Right cardiac atrium (tissue), 5 donors: Measurements from ENCODE around the gene PGF. TPM values are rescaled to one million over a fixed set of nuclear protein-coding genes. Genes with fewer than 3 reads are reported as not detected.
A peak's percentile ranks its signal among the peaks of the same experiment; 100 is the strongest.
"Not testable (repeated sequence)": the region's sequence is repeated elsewhere in the genome, so short reads cannot be mapped to it uniquely, and the experiment has no call there.

Experiments used
- ATAC-seq, 2 donors: fragments of 200-7000 bp; cut with Tn5 transposase; one replicate each; pipeline versions ENCODE4 v1.8.0 to v1.9.1; 2020; ENCODE audit warnings: moderate library complexity in 2 of 2, mild to moderate bottlenecking in 1 of 2
- DNase-seq, 3 donors: peaks; one replicate each; pipeline ENCODE4 v3.0.0-alpha.2; 2020
- H3K27ac ChIP-seq: one replicate; pipeline ENCODE4 v1.5.1; 2013; ENCODE audit warnings: mild to moderate bottlenecking, low read length, control low read depth, moderate library complexity
- H3K27me3 ChIP-seq: one replicate; pipeline ENCODE4 v1.6.1; 2013; ENCODE audit not compliant: control insufficient read depth, insufficient read depth
- H3K4me1 ChIP-seq: one replicate; pipeline ENCODE4 v1.6.1; 2013; ENCODE audit warnings: low read length; ENCODE audit not compliant: control insufficient read depth, insufficient read depth
- H3K4me3 ChIP-seq: one replicate; pipeline ENCODE4 v1.5.1; 2013; ENCODE audit warnings: low read length, control low read depth
- H3K9me3 ChIP-seq: one replicate; pipeline ENCODE4 v1.6.1; 2013; ENCODE audit warnings: low read length; ENCODE audit not compliant: control insufficient read depth
- WGBS: extraction: QIAGEN DNeasy Blood & Tissue Kit; methylation state at CpG from one replicate; pipeline ENCODE4 v1.1.7; 2013; 5-methylcytosine and 5-hydroxymethylcytosine counted together
- intact Hi-C, 4 donors: fragments of 100-400 bp; cut with DNase I; formaldehyde crosslinking; loops; one replicate each; pipeline versions ENCODE4 v1.11.0 to v1.14.0; 2022 to 2023
- polyA plus RNA-seq: library from polyadenylated mRNA; stranded (reverse); fragments of 200-250 nt; gene quantifications from one replicate; pipeline ENCODE4 v1.2.3, GENCODE V29; 2013
- total RNA-seq, 4 donors: library from RNA; stranded (reverse); fragmentation: NEBNext Ultra II Directional; extraction: Animal tissue kit (Norgen Biotek cat#: 25700); gene quantifications; one replicate each; pipeline ENCODE4 v1.2.1, GENCODE V29; 2021
- donor health status: healthy with polysubstance abuse.
- donor health status: DM: no; HTN: yes; CAD: no.
- donor health status: DM: no; HTN: no; CAD: no.
- donor health status: DM: no; HTN: yes; CAD: no; lungs with severe emphysema.
- donor health status: DM: yes; HTN: yes; CAD: no.

PGF gene
- total and polyA plus RNA-seq, 5 donors, result 2.9 to 5.9 (median 4.2) TPM

GRCh38 chr14:74938531-74939495 lies 16.6 kb downstream of the PGF start:
- Histone ChIP-seq H3K27me3 (no peaks in the 10 kb centered on the region), H3K9me3 (no peaks in the 10 kb centered on the region), H3K27ac (peak overlapping the region; percentile 69), H3K4me1 (peaks cover 36% of the 10 kb centered on the region), H3K4me3 (no peak overlapping the region)
- ATAC-seq (no peak), DNase-seq (peak in 2 of 3 donors; percentile 36 to 43)
- WGBS, result 93% methylated on average over 10 of the region's 10 CpGs
- intact Hi-C loops, result no loop called here

- Histone ChIP-seq H3K4me1 (peaks cover 34% of the 10 kb centered on the region), H3K27ac (no peak overlapping the region), H3K4me3 (no peak overlapping the region), H3K27me3 (no peaks in the 10 kb centered on the region), H3K9me3 (no peaks in the 10 kb centered on the region)
- 97% methylated on average over 2 of the region's 2 CpGs for WGBS
- ATAC-seq (no peak), DNase-seq (no peak)
- intact Hi-C loops, result no loop called here
Observed at GRCh38 chr14:74937171-74937570, 18.2 kb downstream of the PGF start.

GRCh38 chr14:74936731-74937130 lies 18.7 kb downstream of the PGF start:
- intact Hi-C loops, result no loop called here
- Histone ChIP-seq H3K4me1 (peaks cover 32% of the 10 kb centered on the region), H3K27ac (no peak overlapping the region), H3K27me3 (no peaks in the 10 kb centered on the region), H3K9me3 (no peaks in the 10 kb centered on the region), H3K4me3 (no peak overlapping the region)
- no peak for DNase-seq
- ATAC-seq, result no peak
- WGBS, result 93% methylated on average over 8 of the region's 8 CpGs

- peak in 1 of 3 donors; percentile 30 for DNase-seq
- Histone ChIP-seq H3K4me1 (peaks cover 26% of the 10 kb centered on the region), H3K27ac (no peak overlapping the region), H3K4me3 (no peak overlapping the region), H3K9me3 (no peaks in the 10 kb centered on the region), H3K27me3 (no peaks in the 10 kb centered on the region)
- WGBS, result 93% methylated on average over 11 of the region's 11 CpGs
- no peak for ATAC-seq
- intact Hi-C loops, result no loop called here
Observed at GRCh38 chr14:74936151-74936550, 19.2 kb downstream of the PGF start.

GRCh38 chr14:74935360-74935680 lies 20.1 kb downstream of the PGF start:
- DNase-seq, result peak in 2 of 3 donors; percentile 65 to 69
- WGBS, result 54% methylated on average over 9 of the region's 9 CpGs
- intact Hi-C loops, result no loop called here
- H3K9me3 ChIP-seq, result no peaks in the 10 kb centered on the region
- ATAC-seq, result peak in 1 of 2 donors; percentile 1
- H3K27ac ChIP-seq, result no peak overlapping the region
- H3K27me3 ChIP-seq, result no peaks in the 10 kb centered on the region
- H3K4me3 ChIP-seq, result no peak overlapping the region
- H3K4me1 ChIP-seq, result peaks cover 22% of the 10 kb centered on the region

GRCh38 chr14:74934476-74935359 lies 20.7 kb downstream of the PGF start:
- Histone ChIP-seq H3K9me3 (no peaks in the 10 kb centered on the region), H3K4me3 (no peak overlapping the region), H3K4me1 (peaks cover 20% of the 10 kb centered on the region), H3K27ac (no peak overlapping the region), H3K27me3 (no peaks in the 10 kb centered on the region)
- 50% methylated on average over 26 of the region's 26 CpGs for WGBS
- DNase-seq (peak; percentile 61 to 87 (median 85)), ATAC-seq (peak; percentile 50 to 63)
- intact Hi-C loops, result no loop called here

GRCh38 chr14:74934041-74934440 lies 21.4 kb downstream of the PGF start:
- 44% methylated on average over 4 of the region's 4 CpGs for WGBS
- Histone ChIP-seq H3K4me1 (peaks cover 15% of the 10 kb centered on the region), H3K4me3 (no peak overlapping the region), H3K27ac (no peak overlapping the region), H3K27me3 (no peaks in the 10 kb centered on the region), H3K9me3 (no peaks in the 10 kb centered on the region)
- ATAC-seq (peak in 1 of 2 donors; percentile 45), DNase-seq (no peak)
- intact Hi-C loops, result no loop called here

- ATAC-seq, intact Hi-C loops, DNase-seq: not testable (repeated sequence)
Observed at GRCh38 chr14:74932936-74933335, 22.5 kb downstream of the PGF start.

GRCh38 chr14:74932401-74932901 lies 22.9 kb downstream of the PGF start:
- no peak overlapping the region for H3K4me3 ChIP-seq
- peak in 2 of 3 donors; percentile 45 to 46 for DNase-seq
- H3K27ac ChIP-seq, result no peak overlapping the region
- H3K4me1 ChIP-seq, result peaks cover 13% of the 10 kb centered on the region
- H3K9me3 ChIP-seq, result no peaks in the 10 kb centered on the region
- H3K27me3 ChIP-seq, result no peaks in the 10 kb centered on the region
- ATAC-seq, result peak; percentile 71 to 77
- intact Hi-C loops, result no loop called here
- 19% methylated on average over 6 of the region's 6 CpGs for WGBS

More at GRCh38 chr14:74932936-74933335, 22.5 kb downstream of the PGF start:
- peaks cover 13% of the 10 kb centered on the region for H3K4me1 ChIP-seq
- not testable (repeated sequence) for H3K4me3 ChIP-seq, H3K27ac ChIP-seq, H3K27me3 ChIP-seq, H3K9me3 ChIP-seq
- 69% methylated on average over 4 of the region's 4 CpGs for WGBS

- DNase-seq, ATAC-seq, H3K4me3 ChIP-seq, H3K27me3 ChIP-seq, H3K27ac ChIP-seq, intact Hi-C loops, H3K9me3 ChIP-seq: not testable (repeated sequence)
- peaks cover 13% of the 10 kb centered on the region for H3K4me1 ChIP-seq
- WGBS, result 87% methylated on average over 9 of the region's 9 CpGs
Observed at GRCh38 chr14:74931744-74932143, 23.7 kb downstream of the PGF start.

GRCh38 chr14:74929242-74929641 lies 26.2 kb downstream of the PGF start:
- WGBS, result 76% methylated on average over 6 of the region's 6 CpGs
- H3K9me3 ChIP-seq, result no peaks in the 10 kb centered on the region
- DNase-seq (no peak), ATAC-seq (no peak)
- H3K4me3 ChIP-seq, result no peak overlapping the region
- peaks cover 4% of the 10 kb centered on the region for H3K4me1 ChIP-seq
- intact Hi-C loops, result no loop called here
- no peak overlapping the region for H3K27ac ChIP-seq
- H3K27me3 ChIP-seq, result no peaks in the 10 kb centered on the region
